Natural killer cell treated with Interleukin-12 subunit alpha and Interleukin-12 subunit beta and Interleukin-15 and Interleukin-18, amount 100 ng/mL, for 72 hours (primary cell): ENCODE data around the gene SGK1. TPM values are rescaled to one million over a fixed set of nuclear protein-coding genes. Genes with fewer than 3 reads are reported as not detected.
"Not testable (repeated sequence)": the region's sequence is repeated elsewhere in the genome, so short reads cannot be mapped to it uniquely, and the experiment has no call there.

Experiments
- ATAC-seq, 2 donors: fragments of 150-1000 bp; cut with Tn5 transposase in 1 of 2; sonication (Bioruptor Pico), chemical (Tn5 transposase) in 1 of 2; 2 replicates each; pipeline ENCODE4 v1.10.0; 2021
- DNase-seq: peaks from one replicate; pipeline ENCODE4 v3.0.0; 2022; ENCODE audit warnings: low spot score
- H3K27ac Mint-ChIP-seq, 2 donors: 1 replicate in 1 of 2; 2 replicates in 1 of 2; pipeline ENCODE4 v1.8.0; 2022; ENCODE audit warnings: mixed read lengths in 2 of 2, mild to moderate bottlenecking in 1 of 2, moderate library complexity in 1 of 2
- H3K27me3 Mint-ChIP-seq, 2 donors: 1 replicate in 1 of 2; 2 replicates in 1 of 2; pipeline ENCODE4 v1.8.0; 2022; ENCODE audit warnings: mixed read lengths in 2 of 2
- H3K36me3 Mint-ChIP-seq: one replicate; pipeline ENCODE4 v1.8.0; 2022; ENCODE audit warnings: mixed read lengths
- H3K4me1 Mint-ChIP-seq, 2 donors: 1 replicate in 1 of 2; 2 replicates in 1 of 2; pipeline ENCODE4 v1.8.0; 2022; ENCODE audit warnings: low read depth in 2 of 2, mixed read lengths in 2 of 2, mild to moderate bottlenecking in 1 of 2
- H3K4me3 Mint-ChIP-seq: one replicate; pipeline ENCODE4 v1.8.0; 2022; ENCODE audit warnings: mixed read lengths
- H3K9me3 Mint-ChIP-seq: 2 replicates; pipeline ENCODE4 v1.8.0; 2022; ENCODE audit warnings: mixed read lengths
- total RNA-seq, 2 donors: library from RNA; stranded (reverse); gene quantifications; one replicate each; pipeline ENCODE4 v1.2.3, GENCODE V29; 2022

Gene SGK1
- total RNA-seq, 2 donors from 2014 or later: 117 to 119 TPM

DNA sequence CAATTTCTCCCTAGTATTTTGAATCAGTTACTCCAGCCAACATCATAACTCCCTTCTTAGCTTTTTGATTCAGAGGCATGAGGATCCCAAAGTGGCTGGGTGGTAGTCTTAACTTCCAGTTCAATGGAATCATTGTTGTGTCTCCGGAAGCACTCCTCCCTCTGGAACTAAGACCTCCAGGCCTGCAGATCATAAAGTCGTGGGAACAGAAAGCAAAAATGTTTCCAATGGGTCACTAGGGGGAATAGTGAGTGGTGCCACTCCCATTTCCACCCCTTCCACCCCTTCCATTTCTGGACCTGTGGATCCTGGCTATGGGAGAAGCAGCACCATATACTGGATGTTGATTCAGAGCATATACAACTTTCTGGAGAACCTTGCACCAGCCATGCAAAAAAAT is 130.8 kb downstream of the SGK1 start:
- no peak overlapping the region for H3K27ac Mint-ChIP-seq
- H3K4me3 Mint-ChIP-seq: no peak overlapping the region
- ATAC-seq (no peak), DNase-seq (no peak)
- H3K36me3 Mint-ChIP-seq: no peaks in the 10 kb centered on the region
- peaks cover 0 to 7% of the 10 kb centered on the region in 2 donors for H3K4me1 Mint-ChIP-seq
- H3K9me3 Mint-ChIP-seq: no peaks in the 10 kb centered on the region
- H3K27me3 Mint-ChIP-seq: no peaks in the 10 kb centered on the region

GRCh38 chr6:134186355-134186754 is 131.6 kb downstream of the SGK1 start:
- Mint-ChIP-seq H3K36me3 (no peaks in the 10 kb centered on the region), H3K27ac (no peak overlapping the region), H3K27me3 (no peaks in the 10 kb centered on the region), H3K4me1 (peaks cover 0 to 7% of the 10 kb centered on the region in 2 donors), H3K4me3 (no peak overlapping the region), H3K9me3 (no peaks in the 10 kb centered on the region)
- DNase-seq (no peak), ATAC-seq (no peak)

DNA sequence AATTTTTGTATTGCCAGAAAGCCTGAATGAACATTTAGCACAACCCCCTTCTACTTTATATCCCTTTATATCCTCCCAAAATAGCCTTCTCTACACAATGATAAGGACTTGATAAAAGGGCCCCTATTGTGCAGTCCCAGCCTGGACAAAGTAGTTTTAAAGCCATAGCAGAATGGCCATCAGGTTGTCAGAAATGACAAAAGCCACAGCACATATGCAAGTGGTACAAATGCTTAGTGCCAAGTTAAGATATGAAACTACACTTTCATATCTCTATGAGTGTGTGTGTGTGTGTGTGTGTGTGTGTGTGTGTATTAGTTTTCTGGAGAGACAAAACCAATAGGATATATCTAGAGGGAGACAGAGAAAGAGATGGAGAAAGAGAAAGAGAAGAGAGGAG is 132.6 kb downstream of the SGK1 start:
- Mint-ChIP-seq H3K4me1 (peaks cover 0 to 7% of the 10 kb centered on the region in 2 donors), H3K27ac (no peak overlapping the region), H3K36me3 (no peaks in the 10 kb centered on the region), H3K4me3 (no peak overlapping the region), H3K27me3 (peaks cover 0 to under 1% of the 10 kb centered on the region in 2 donors), H3K9me3 (no peaks in the 10 kb centered on the region)
- DNase-seq (no peak), ATAC-seq (no peak)

GRCh38 chr6:134183844-134184243 is 134.1 kb downstream of the SGK1 start:
- H3K9me3 Mint-ChIP-seq: no peaks in the 10 kb centered on the region
- DNase-seq: no peak
- peaks cover 2 to 5% of the 10 kb centered on the region in 2 donors for H3K27me3 Mint-ChIP-seq
- H3K36me3 Mint-ChIP-seq: no peaks in the 10 kb centered on the region
- H3K4me3 Mint-ChIP-seq: no peak overlapping the region
- peaks cover 0 to 12% of the 10 kb centered on the region in 2 donors for H3K4me1 Mint-ChIP-seq
- no peak for ATAC-seq
- H3K27ac Mint-ChIP-seq: no peak overlapping the region

- H3K9me3 Mint-ChIP-seq: no peaks in the 10 kb centered on the region
- H3K27ac Mint-ChIP-seq: no peak overlapping the region
- ATAC-seq (no peak), DNase-seq (no peak)
- no peaks in the 10 kb centered on the region for H3K36me3 Mint-ChIP-seq
- H3K4me3 Mint-ChIP-seq: no peak overlapping the region
- peaks cover 2 to 9% of the 10 kb centered on the region in 2 donors for H3K27me3 Mint-ChIP-seq
- peaks cover 12 to 23% of the 10 kb centered on the region in 2 donors for H3K4me1 Mint-ChIP-seq
Measured at GRCh38 chr6:134182528-134182927, 135.4 kb downstream of the SGK1 start.

DNA sequence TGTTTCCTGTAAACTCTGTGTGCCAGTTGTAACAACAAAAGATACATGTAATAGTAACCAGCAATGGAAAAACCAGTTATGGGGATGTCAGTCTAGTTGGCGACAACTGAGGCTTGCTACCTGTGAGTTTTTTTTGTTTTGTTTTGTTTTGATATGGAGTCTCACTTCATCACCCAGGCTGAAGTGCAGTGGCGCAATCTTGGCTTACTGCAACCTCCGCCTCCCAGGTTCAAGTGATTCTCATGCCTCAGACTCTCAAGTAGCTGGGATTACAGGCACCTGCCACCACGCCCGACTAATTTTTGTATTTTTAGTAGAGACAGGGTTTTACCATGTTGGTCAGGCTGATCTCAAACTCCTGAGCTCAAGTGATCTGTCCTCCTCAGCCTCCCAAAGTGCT is 136.2 kb downstream of the SGK1 start:
- not testable (repeated sequence) for DNase-seq, H3K9me3 Mint-ChIP-seq, H3K36me3 Mint-ChIP-seq, H3K27ac Mint-ChIP-seq, H3K4me3 Mint-ChIP-seq, ATAC-seq
- H3K27me3 Mint-ChIP-seq: peaks cover 2 to 14% of the 10 kb centered on the region in 2 donors
- H3K4me1 Mint-ChIP-seq: peaks cover 16 to 28% of the 10 kb centered on the region in 2 donors

DNA sequence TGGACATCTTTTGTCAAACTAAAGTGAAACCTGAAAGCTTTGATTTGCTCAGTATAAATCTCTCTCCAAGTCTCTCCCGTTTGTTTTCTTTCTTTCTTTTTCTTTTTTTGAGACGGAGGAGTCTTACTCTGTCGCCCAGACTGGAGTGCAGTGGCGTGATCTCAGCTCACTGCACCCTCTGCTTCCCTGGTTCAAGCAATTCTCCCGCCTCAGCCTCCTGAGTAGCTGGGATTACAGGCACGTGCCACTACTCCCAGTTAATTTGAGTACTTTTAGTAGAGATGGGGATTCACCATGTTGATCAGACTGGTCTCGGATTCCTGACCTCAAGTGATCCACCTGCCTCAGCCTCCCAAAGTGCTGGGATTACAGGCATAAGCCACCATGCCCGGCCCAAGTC is 136.7 kb downstream of the SGK1 start:
- peaks cover 16 to 31% of the 10 kb centered on the region in 2 donors for H3K4me1 Mint-ChIP-seq
- not testable (repeated sequence) for DNase-seq, H3K4me3 Mint-ChIP-seq, H3K9me3 Mint-ChIP-seq, ATAC-seq, H3K36me3 Mint-ChIP-seq
- peaks cover 2 to 14% of the 10 kb centered on the region in 2 donors for H3K27me3 Mint-ChIP-seq
- peak overlapping the region in 1 of 2 donors; percentile 62 for H3K27ac Mint-ChIP-seq

DNA sequence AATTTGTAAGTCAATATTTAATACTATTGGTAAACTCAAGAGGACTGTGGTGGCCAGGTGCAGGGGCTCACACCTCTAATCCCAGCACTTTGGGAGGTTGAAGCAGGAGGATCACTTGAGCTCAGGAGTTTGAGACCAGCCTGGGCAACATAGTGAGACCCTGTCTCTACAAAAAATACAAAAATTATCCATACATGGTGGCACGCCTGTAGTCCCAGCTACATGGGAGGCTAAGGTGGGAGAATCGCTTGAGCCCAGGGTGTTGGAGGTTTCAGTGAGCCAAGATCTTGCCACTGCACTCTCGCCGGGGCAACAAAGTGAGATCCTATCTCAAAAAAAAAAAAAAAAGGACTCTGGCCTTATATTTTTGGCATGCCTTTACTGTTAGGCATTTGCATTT is 137.4 kb downstream of the SGK1 start:
- H3K9me3 Mint-ChIP-seq, DNase-seq, H3K27ac Mint-ChIP-seq, H3K36me3 Mint-ChIP-seq, H3K4me3 Mint-ChIP-seq, ATAC-seq: not testable (repeated sequence)
- peaks cover 23 to 38% of the 10 kb centered on the region in 2 donors for H3K4me1 Mint-ChIP-seq
- peaks cover 2 to 21% of the 10 kb centered on the region in 2 donors for H3K27me3 Mint-ChIP-seq

DNA sequence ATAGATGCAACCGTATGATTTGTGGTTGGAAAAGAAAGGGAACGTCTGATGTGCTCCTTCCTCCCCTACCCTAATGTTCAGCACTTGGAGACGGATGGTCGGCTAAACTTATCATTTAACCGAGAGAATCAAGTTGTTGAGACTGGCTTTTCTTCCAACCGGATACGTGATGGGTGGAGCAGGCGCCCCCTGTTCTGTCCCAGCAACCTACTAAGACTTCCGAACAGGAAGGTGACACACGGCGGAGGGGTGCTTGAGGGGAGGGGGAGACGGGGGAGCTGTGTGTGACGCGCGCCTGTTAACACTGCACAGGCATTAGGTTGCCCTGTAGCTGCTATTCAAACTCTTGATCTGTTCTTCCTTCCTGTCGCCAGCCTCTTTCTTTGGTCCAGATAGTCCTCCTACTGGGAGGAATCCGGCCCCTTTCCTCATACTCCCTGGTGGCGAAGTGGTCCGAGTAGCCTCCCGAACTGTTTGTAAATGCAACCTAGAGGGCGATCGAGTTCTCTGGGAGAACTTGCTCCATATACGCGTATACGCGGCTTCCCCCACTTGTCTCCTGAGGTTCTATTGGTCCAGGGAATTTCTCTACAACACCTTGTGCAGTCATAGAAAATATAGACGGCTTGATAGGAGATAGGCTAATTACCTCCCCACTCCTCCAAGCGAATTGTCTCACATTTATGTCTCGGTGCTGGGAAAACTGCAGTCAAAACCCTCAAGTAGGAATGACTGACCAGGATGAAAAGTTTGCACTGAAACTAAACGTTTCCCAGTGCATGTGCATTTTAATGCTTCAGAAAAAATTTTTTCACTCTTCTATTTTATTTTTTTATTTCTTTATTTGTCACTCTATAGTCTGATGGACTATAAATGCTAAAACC is 139.5 kb downstream of the SGK1 start:
- DNase-seq: peak; percentile 75
- Mint-ChIP-seq H3K4me3 (peak overlapping the region; percentile 88), H3K27ac (peak overlapping the region; percentile 66 to 88), H3K4me1 (peaks cover 36 to 40% of the 10 kb centered on the region in 2 donors), H3K27me3 (peaks cover 2 to 21% of the 10 kb centered on the region in 2 donors), H3K9me3 (no peaks in the 10 kb centered on the region), H3K36me3 (peaks cover 12% of the 10 kb centered on the region)
- ATAC-seq: peak; percentile 56 to 64

DNA sequence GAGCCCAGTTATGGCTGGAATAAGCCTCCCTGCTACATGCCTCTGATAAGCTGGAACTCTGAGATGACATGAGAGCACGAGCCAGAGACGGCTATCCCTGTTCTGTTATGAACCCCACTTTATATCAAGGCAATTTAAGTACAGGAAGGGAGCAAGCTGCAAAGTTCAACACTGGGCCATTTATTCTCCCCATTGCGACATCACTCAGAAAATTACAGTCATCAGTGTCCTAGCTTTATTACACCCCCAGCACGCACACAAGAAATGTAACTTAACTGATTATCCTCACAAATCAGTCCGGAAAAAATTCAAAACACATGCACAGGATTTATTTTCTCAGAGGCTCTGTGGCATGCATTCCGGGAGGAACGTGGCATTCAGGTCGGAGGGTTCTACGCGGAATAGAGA is 140.2 kb downstream of the SGK1 start:
- Mint-ChIP-seq H3K27ac (peak overlapping the region; percentile 66 to 88), H3K27me3 (peaks cover 2 to 21% of the 10 kb centered on the region in 2 donors), H3K4me1 (peaks cover 41 to 43% of the 10 kb centered on the region in 2 donors), H3K36me3 (peaks cover 19% of the 10 kb centered on the region), H3K9me3 (no peaks in the 10 kb centered on the region), H3K4me3 (peak overlapping the region; percentile 88)
- no peak for DNase-seq
- ATAC-seq: no peak

DNA sequence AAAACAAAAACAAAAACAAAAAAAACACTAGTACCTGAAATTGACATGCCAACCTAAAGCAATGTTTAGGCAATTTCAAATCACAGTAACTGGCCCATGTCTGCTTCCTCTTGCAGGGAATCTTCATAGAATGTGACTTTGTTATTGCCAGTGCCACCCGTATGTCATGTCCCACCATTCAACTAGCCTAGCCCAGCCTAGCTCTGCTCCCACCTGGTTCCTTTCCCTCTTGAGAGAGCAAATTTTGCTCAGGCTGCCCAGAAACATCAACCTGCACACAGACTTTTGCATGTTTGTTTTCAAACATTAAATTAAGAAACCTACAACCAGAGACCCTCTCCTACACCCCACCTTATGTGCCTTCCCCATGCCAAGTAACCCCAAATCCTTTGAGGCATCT is 140.7 kb downstream of the SGK1 start:
- DNase-seq (no peak), ATAC-seq (no peak)
- H3K36me3 Mint-ChIP-seq: peaks cover 19% of the 10 kb centered on the region
- peak overlapping the region; percentile 66 to 88 for H3K27ac Mint-ChIP-seq
- H3K4me3 Mint-ChIP-seq: peak overlapping the region; percentile 88
- peaks cover 41 to 47% of the 10 kb centered on the region in 2 donors for H3K4me1 Mint-ChIP-seq
- H3K27me3 Mint-ChIP-seq: peaks cover 2 to 21% of the 10 kb centered on the region in 2 donors
- H3K9me3 Mint-ChIP-seq: no peaks in the 10 kb centered on the region

- ATAC-seq: no peak
- no peak for DNase-seq
- Mint-ChIP-seq H3K27me3 (peaks cover 2 to 21% of the 10 kb centered on the region in 2 donors), H3K36me3 (peaks cover 28% of the 10 kb centered on the region), H3K27ac (peak overlapping the region; percentile 75 to 89), H3K4me3 (peak overlapping the region; percentile 99), H3K4me1 (peaks cover 41 to 52% of the 10 kb centered on the region in 2 donors), H3K9me3 (no peaks in the 10 kb centered on the region)
Measured at GRCh38 chr6:134176264-134176975, 141.5 kb downstream of the SGK1 start.

DNA sequence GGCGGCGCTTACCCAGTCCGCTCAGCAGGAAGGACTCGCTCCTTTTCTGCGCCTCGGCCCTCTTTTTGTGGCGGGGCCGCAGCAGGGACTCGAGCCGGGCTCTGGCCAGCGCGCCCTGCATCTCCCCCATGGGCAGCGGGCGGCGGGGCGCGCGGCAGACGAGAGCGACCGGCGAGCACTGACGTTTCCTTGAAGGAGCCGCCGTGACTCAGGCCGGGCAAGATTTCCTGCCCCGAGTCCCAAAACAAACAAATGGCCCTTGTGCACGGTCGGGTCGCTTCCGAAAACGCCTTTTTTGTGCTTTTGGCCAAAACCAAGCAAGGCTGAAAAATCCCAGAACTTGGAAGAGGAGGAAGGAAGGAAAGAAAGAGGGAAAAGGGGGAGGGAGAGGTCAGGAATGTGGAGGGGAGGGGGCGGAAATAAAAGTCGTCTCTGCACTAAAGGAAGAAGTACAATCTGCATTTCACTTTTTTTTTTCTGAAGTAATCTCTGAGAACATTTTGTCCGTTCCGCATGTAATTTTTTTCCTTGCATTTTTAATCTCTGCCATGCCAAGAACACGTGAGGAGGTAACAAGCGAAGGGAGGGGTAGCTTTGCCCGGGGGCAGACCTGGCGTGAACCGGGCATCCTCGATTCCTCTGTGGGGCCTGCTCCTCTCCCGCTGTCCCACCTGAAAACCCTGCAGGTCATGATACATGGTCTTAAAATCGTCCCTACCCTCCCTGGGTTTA is 142.2 kb downstream of the SGK1 start:
- peaks cover 2 to 21% of the 10 kb centered on the region in 2 donors for H3K27me3 Mint-ChIP-seq
- H3K4me3 Mint-ChIP-seq: peak overlapping the region; percentile 99
- peaks cover 35% of the 10 kb centered on the region for H3K36me3 Mint-ChIP-seq
- peak overlapping the region; percentile 75 to 89 for H3K27ac Mint-ChIP-seq
- ATAC-seq (peak; percentile 43), DNase-seq (peak; percentile 72)
- H3K9me3 Mint-ChIP-seq: no peaks in the 10 kb centered on the region
- peaks cover 41 to 60% of the 10 kb centered on the region in 2 donors for H3K4me1 Mint-ChIP-seq
